ENCODE results near the gene EDA2R.

The EDA2R gene, protein sequence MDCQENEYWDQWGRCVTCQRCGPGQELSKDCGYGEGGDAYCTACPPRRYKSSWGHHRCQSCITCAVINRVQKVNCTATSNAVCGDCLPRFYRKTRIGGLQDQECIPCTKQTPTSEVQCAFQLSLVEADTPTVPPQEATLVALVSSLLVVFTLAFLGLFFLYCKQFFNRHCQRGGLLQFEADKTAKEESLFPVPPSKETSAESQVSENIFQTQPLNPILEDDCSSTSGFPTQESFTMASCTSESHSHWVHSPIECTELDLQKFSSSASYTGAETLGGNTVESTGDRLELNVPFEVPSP

DNA sequence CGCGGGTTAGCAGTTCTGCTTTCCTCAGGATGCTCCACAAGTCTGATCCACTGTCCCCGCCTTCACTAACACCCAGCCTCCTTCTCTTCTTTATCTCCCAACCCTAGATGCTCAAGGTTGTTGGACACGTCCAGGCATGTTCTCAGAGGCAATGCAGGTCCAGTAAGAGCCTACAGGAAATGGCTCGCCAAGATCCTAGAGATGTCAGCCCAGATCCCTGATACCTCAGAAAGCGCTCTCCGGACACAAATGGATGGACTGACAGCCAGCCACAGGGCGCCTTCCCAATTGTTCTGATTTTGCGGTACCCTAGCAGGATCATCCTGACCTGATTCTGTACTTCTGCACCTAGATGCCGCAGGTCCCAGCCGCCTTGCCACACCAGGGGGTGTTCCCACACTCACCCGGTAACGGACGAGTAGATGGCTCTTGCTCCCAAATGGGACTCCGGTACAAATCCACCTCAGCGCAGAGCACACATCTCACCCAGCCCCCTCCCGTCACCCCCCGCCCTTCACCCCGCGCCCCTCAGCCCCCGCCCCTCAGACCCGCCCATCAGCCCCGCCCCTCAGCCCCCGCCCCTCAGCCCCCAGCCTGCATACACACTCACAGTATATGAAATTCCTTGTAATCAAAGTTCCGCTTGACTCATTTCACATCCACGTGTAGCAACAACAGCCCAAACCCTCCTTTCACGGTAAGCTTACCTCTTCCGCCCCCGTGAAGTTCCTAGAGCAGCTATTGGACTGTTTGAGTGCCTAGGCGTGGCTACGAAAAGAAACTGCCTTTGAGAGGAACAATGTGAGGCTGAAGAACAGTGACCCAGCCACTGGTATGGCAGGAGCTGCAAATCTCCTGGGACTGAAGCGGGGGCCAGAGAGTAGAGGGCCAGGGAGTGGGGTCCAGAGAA is at the start of gene EDA2R:
EDA2R (minus strand) TSS at position 488 of the 910 bp plus-strand sequence. CDS start 23,058 bp downstream, outside the sequence.
- DNase-seq: peak; percentile 37

DNA sequence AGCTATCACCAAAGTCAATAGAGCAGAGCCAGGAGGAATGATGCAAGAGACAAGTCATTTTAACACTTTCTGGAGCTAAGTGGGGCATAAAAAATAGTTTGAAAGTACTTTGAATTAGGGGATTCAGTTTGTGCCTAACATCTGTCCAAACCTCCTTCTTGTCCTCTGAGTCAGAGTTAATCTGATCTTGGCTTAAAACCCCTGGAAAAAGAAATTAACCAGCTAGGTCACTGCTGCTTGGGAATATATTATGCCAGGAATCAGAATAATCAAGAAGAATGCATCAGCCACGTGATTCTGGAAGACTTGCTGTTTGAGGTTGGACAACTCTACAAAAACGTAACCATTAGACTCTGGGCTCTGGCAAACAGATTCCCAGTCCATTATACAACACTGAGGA is 45.3 kb upstream of the EDA2R start:
- DNase-seq: no peak

DNA sequence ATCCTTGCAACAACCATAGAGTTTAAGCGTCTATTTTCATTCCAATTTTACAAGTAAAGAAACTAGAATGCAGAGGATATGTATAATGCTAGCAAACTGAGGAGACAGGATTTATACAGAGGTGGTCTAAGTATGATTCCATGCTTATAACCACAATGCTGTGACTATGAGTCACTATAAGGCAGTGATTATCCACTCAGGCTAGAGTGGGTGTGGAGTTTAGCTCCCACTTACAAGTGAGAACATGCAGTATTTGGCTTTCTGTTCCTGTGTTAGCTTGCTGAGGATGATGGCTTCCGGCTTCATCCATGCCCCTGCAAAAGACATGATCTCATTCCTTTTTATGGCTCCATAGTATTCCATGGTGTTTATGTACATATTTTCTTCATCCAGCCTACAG is 41.6 kb upstream of the EDA2R start:
- DNase-seq: no peak

DNA sequence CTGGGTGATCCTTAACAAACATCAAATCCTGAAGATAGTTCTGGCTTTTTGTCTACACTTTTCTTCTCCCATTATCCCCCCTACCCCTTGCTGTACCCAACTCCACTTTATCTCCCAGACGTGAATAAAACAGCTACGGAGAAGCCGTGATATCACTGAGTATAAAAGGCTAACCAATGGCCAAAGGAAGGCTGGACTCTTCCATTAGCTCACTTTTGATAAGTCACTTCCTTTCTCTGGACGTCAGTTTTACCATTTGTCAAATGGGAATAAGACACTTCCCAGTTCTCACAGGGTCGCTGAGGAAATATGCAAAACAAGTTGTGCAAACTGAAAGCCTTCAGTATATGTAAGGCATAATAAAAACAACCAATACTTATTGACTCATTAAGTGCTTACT is 38.6 kb upstream of the EDA2R start:
- no peak for DNase-seq

DNA sequence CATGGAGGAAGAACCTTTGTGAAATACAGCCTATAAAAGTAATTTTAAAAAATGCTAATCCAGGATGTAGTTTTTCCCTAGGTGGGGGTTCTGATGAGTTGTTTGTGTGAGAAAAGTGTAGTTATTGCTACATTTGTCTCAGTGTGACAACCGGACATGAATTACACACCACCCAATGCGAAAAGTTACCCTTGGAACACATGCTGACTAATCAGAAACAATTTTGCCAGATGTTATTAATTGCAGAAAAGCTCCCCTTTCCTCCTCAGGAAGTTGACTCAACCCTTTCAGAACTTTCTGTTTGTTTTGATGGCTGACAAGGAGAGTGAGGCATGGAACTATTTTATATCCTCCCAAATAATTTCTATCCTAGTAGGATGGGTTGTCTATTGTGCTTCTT is 38.1 kb upstream of the EDA2R start:
- no peak for DNase-seq

DNA sequence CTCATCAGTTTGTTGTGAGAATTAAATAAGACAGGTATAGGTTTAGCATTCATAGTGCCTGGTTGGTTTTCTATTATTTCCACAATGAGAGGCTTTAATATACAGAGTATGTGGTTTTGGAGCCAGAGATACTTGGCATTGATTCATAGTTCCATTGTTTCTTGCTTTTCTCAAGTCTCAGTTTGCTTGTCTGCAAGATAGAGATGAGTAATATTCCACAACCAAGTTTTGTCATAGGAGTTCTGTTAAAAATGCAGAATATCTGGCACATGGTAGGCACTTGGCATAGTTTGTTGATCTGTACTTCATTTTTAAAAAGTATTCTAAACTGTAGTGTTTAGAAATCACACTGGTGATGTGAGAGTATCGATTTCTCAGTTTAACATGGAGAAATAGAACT is 37.5 kb upstream of the EDA2R start:
- no peak for DNase-seq

DNA sequence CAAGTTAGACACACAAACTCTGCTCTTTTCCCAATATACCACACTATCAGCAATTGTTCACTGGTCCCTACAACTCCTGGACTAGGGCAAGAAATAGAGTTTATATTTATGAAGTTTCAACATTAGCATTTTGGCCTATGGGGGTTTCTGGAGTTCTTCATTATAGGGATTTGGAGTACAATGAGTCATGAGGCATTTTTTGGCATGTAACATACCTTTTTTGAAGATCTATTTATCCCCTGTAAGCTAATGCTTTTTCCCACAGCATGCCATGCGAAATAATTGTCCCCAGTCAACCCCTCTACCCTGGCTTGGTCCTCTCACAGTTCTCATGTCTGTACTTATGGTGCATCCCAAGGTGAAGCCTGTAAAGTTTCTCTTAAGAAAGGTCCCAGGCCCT is 36.7 kb upstream of the EDA2R start:
- DNase-seq: no peak

DNA sequence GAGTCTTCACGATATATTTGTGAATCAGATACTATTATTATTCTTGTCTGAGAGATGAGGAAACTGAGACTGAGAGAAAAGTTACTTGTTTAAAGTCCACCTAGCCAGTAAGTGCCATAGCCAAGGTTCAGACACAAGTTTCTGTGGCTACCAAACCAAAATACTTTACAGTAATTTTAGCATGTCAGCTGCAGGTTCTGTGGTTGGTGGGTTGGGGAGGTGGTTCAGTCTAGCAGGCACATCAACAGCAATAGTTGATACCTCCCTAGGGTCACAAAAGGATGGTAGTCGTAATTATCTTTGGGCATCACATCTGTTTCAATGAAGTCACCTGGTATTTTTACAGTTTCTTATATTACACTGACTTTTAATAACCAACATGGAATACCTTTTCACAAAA is 35.6 kb upstream of the EDA2R start:
- no peak for DNase-seq

DNA sequence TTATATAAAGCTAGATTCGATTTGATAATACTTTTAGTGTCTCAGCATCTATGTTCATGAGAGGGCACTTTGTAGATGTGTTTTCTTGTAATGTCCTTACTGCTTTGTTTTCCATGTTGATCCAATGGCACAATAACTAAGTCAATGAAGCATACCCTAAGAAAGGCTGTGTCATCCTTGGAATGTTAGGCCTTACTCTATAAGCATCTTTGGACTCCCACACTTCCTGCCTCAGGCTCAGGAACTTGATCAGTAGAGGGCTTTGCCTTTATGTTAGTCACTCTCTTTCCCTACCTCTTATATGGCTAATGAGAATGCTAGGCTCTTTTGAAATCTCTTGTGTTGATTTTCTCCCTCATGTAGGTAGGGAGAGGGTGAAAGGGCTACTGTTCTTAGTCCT is 33.2 kb upstream of the EDA2R start:
- DNase-seq: no peak

DNA sequence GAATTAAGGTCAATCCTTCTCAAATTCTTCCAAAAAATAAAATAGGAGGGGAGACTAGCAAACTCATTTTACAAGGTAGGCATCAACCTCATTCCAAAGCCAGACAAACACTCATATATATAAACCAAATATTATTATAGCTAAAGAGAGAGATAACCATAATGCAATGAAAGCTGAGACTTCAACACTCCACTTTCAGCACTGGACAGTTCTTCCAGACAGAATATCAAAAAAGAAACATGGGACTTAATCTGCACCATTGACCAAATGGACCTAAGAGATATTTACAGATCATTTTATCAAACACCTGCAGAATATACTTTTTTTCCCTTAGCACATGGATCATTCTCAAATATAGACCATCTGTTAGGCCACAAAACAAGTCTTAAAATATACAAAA is 15.5 kb upstream of the EDA2R start:
- no peak for DNase-seq

DNA sequence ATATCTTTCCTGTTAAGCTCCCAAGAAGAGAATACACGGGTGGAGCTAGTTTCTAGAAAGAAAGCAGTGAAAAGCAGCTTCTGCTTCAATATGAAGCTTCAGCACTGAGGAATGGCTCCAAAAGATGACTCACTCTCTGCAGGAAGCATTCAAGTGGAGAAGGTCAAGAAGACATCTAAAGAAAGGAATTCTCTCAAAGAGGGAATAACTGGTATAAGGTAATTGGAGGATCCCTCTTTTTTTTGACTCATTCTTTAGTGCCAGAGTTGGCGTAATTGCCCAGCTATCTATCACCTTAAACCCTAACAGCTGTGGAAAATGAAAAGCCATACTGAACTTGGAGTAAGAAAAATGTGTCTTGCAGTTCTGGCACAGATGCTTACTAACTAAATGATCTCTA is 3.5 kb downstream of the EDA2R start:
- no peak for DNase-seq

DNA sequence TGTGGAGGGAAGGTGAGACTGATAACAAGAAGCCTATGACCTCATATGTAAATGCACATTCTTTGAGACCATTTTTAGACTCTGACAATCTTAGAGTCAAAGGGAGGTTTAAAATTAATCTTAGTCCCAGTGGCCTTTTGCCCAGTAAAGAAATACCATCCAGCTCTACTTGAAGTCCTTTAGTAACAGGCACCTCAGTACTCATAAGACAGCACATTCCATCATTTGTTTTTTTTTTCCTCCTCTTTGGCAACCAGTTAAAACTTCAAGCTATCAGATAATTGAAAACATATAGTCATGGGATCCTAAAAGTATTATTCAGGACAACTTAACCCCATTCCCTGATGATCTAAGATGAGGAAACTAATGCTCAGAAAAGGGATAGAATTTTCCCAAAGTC is 4.6 kb downstream of the EDA2R start:
- no peak for DNase-seq

DNA sequence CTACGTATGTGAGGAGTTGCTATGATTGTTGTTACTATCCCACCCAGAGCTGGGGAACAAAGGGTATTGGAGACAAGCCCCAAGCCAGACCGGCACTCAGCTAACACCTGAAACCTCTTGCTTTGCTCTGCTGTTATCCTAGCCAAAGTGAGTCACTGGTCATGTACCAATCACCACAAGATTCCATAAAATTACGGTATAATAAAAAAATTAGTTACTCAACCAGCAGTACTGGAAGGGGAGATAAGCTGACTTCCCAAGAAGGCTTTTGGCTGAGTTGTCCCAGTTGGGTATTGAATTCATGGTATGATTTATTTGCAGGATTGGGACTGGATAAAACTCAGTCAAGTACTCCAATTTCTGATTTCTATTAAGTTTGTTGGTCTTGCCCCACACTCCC is 5.3 kb downstream of the EDA2R start:
- no peak for DNase-seq

DNA sequence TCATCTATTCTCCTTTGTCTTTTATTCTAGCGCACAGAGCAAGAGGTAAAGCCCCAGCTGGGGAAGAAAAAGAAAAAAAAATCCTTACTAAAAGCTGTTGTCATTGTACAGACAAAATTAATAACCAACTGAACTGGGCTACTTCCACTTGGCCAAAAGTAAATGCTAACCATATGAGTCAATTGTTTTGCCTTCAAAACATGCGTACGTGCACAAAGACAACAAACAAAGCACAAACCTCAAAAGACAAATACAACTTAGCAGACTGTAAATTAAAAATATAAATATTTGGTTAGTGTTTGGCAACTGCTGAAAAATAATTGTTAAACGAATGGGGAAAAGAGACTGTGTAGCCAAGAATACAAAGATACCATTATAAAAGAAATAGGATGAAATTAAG is 5.9 kb downstream of the EDA2R start:
- DNase-seq: no peak

DNA sequence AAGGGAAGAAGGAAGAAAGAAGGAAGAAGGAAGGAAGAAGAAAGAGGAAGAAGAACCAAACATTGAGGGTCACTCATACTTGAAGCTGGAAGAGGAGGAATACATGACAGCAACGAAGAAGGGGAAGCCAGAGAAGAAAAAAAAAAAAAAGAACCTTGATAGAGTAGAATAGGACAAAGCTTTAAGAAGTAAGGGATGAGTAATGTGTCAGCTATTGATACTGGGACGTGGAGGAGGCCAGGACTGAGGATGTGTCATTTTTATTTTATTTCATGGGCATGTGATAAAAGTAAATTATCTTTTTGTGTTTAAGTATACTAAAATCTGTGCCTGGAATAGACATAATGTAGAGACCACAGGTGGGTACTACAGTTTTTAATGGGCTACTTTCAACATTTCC is 6.4 kb downstream of the EDA2R start:
- DNase-seq: no peak

DNA sequence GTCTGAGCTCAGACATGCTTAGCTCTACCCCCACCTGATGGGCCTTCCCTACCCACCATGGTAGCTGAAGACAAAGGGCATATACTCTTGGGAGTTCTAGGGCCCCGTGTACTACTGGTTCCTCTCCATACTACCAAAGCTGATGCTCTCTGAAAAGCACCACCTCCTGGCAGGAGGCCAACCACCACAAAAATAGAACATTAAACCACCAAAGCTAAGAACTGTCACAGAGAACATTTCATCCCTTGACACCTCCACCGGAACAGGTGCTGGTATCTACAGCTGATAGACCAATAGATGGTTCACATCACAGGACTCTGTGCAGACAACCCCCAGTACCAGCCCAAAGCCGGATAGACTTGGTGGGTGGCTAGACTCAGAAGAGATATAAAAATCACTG is 13.4 kb downstream of the EDA2R start:
- no peak for DNase-seq

DNA sequence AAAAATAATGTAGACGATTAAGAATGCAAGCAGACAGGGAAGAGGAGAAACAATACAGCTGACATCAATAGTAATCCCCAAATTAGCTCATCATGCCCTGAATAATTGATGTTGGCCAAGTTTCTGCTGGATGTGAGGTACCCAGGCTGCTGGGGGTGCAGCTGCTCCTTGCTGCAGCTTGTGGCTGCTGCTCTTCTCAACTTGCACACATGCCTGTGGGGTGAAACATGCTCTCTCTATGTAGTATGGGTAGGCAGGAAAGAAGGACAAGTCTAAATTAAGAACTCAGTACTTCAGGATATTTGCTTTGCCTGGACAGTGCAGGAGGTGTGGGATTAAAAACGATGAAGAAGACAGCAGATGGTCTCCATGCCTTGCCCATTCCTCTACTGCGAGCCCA is 16.7 kb downstream of the EDA2R start:
- DNase-seq: no peak

DNA sequence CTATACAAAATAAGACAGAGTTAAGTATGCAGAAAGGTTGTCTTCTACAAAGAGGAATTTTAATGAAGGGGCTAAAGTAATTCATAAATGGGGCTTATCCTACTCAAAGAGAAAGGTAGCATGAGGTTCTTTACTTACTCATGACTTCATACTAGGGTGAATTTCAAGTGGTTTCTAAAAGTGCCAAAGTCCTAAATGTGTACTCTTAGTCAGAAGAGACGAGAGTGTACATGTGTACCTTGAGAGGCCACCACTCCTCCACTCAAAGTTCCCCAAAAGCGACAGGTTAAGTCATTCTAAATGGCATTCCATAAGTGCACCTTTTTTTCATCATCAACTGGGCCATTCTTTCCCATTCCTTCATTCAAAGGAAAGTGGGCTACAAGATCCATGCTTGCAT is 21.9 kb downstream of the EDA2R start:
- DNase-seq: no peak

DNA sequence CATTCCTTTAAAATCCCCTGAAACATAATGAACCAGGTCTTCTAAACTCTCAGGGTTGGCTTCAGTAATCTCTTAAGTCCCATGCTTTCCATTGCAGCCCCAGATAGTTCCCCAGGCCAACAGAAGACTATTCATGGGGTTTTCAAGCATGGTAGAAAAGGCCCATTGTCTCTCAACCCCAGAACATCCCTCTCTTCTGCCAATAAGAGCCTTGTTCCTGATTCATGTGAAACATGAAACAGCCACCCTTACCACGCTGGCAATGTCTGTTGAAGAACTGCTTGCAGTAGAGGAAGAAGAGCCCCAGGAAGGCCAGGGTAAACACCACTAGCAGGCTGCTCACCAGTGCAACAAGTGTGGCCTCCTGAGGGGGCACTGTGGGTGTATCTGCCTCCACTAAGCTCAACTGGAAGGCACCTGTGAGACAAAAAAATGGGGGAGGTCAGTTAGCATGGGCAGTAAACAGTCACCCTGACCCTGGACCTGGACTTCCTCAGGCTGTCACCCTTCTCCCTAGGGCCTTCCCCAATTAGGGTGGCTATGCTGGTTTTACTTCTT is 36.4 kb downstream of the EDA2R start:
- DNase-seq: no peak

DNA sequence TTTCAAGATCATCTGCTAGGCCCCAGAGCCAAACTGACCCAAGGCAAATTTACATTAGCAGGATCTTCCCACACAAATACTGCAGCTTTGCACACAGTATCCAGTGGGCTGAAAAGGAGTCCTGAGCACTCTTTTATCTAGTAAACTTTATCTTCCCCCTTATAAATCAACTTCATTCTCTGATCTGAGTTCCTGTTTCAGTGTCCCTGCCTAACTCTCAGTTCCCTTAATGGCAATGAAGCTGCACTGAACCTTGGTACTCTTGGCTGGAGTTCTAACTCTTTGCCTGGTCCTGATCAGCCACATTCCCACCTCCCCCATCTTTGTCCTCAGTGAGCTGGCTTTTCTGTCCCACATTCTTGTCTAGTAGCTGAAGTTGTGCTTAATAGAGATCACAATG is 37.4 kb downstream of the EDA2R start:
- no peak for DNase-seq

DNA sequence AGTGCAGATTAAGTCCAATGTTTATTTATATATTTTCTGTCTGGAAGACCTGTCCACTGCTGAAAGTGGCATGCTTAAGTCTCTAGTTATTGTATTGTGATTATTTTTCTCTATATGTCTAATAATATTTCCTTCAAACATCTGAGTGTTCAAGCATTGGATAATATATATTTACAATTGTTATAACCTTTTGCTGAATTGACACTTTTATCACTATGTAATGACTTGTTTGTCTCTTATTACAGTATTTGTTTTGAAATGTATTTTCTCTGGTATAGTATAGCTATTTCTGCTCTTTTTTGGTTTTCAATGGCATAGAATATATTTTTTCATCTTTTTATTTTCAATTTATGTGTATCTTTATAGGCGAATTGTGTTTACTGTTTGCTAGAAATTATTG is 59.7 kb downstream of the EDA2R start:
- no peak for DNase-seq

DNA sequence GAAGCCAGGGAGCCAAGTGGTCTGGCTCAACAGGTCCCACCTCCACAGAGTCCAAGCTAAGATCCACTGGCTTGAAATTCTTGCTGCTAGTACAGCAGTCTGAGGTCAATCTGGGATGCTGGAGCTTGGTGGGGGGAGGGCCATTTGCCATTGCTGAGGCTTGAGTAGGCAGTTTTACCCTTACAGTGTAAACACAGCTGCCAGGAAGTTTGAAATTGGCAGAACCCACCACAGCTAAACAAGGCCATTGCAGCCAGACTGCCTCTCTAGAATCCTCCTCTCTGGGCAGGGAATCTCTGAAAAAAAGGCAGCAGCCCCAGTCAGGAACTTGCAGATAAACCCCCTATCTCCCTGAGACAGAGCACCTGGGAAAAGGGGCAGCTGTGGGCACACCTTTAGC is 84.9 kb downstream of the EDA2R start:
- DNase-seq: no peak

DNA sequence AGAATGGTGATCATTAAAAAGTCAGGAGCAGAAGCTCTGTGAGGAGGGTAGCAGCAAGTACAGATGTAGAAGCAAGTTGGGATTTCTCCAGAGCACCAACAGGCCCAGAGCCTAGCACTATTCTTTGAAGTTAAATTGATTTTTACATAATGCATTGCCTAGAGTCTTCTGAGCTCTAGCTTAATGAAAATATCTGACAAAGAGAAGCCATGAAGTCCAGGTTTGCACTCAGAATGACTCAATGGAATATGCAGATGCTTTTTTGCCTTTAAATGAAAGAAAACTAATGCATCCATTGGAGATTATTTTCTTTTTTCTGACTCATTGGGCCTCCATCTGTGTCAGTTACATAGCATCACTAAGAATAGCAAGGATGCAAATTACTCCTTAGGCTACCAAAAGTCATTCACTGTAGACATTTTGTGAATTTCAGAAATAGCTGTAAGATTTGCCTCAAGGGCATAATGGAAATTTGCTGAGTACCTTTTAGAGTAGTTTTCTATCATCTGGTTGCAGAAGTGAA is 91.0 kb downstream of the EDA2R start:
- DNase-seq: no peak

All from activated CD4-positive, alpha-beta T cell treated with anti-CD3 and anti-CD28 coated beads, Interleukin-2, Interleukin-6, amounts not matched to agents 100 ng/mL and 50 ng/mL, durations not matched to agents 16 hours and 8 hours (primary cell).